Measurements from ENCODE around the gene PCDHGB6.
"Not testable (repeated sequence)": the region's sequence is repeated elsewhere in the genome, so short reads cannot be mapped to it uniquely, and the experiment has no call there.

PCDHGB6 gene

GRCh38 chr5:141407790-141408505 is at the start of gene PCDHGB6:
TSS of gene PCDHGB6 (plus strand) at chr5:141408021. CDS start at chr5:141408203, 182 bp downstream.
- DNase-seq (ENCODE audit: low read depth in 2 of 2), result not testable (repeated sequence)

GRCh38 chr5:141359790-141360426 is 47.9 kb upstream of the PCDHGB6 start, which contains the start of gene PCDHGB2:
TSS of gene PCDHGB2 (plus strand) at chr5:141359994. CDS start at chr5:141360136, 142 bp downstream.
- DNase-seq (ENCODE audit: low read depth in 2 of 2), result no peak

GRCh38 chr5:141360685-141361084 is 47.1 kb upstream of the PCDHGB6 start:
- DNase-seq (ENCODE audit: low read depth in 2 of 2), result no peak

- no peak for DNase-seq (ENCODE audit: low read depth in 2 of 2)
Observed at GRCh38 chr5:141362719-141363118, 45.1 kb upstream of the PCDHGB6 start.

- DNase-seq (ENCODE audit: low read depth in 2 of 2), result no peak
Observed at GRCh38 chr5:141363952-141364660, 43.7 kb upstream of the PCDHGB6 start, which contains the start of gene PCDHGA5. TSS of gene PCDHGA5 (plus strand) at chr5:141364162. CDS start at chr5:141364331, 169 bp downstream.

- no peak for DNase-seq (ENCODE audit: low read depth in 2 of 2)
Observed at GRCh38 chr5:141366016-141366896, 41.6 kb upstream of the PCDHGB6 start.

GRCh38 chr5:141369994-141370848 is 37.6 kb upstream of the PCDHGB6 start, which contains the start of gene PCDHGB3:
TSS of gene PCDHGB3 (plus strand) at chr5:141370242. CDS start at chr5:141370395, 153 bp downstream.
- DNase-seq (ENCODE audit: low read depth in 2 of 2), result peak in 1 of 2 experiments; percentile 42

GRCh38 chr5:141371572-141372475 is 36.0 kb upstream of the PCDHGB6 start:
- DNase-seq (ENCODE audit: low read depth in 2 of 2), result no peak

GRCh38 chr5:141373673-141374317 is 34.0 kb upstream of the PCDHGB6 start, which contains the start of gene PCDHGA6:
TSS of gene PCDHGA6 (plus strand) at chr5:141373891. CDS start at chr5:141374084, 193 bp downstream.
- DNase-seq (ENCODE audit: low read depth in 2 of 2), result no peak

GRCh38 chr5:141374627-141375026 is 33.2 kb upstream of the PCDHGB6 start:
- no peak for DNase-seq (ENCODE audit: low read depth in 2 of 2)

- not testable (repeated sequence) for DNase-seq (ENCODE audit: low read depth in 2 of 2)
Observed at GRCh38 chr5:141375444-141376155, 32.2 kb upstream of the PCDHGB6 start.

GRCh38 chr5:141382469-141383294 is 25.1 kb upstream of the PCDHGB6 start, which contains the start of gene PCDHGA7:
TSS of gene PCDHGA7 (plus strand) at chr5:141382742. CDS start at chr5:141382900, 158 bp downstream.
- DNase-seq (ENCODE audit: low read depth in 2 of 2), result no peak

- no peak for DNase-seq (ENCODE audit: low read depth in 2 of 2)
Observed at GRCh38 chr5:141383345-141383744, 24.5 kb upstream of the PCDHGB6 start.

GRCh38 chr5:141384471-141385267 is 23.2 kb upstream of the PCDHGB6 start:
- DNase-seq (ENCODE audit: low read depth in 2 of 2), result no peak

GRCh38 chr5:141387557-141388311 is 20.1 kb upstream of the PCDHGB6 start, which contains the start of gene PCDHGB4:
TSS of gene PCDHGB4 (plus strand) at chr5:141387698. CDS start at chr5:141387885, 187 bp downstream.
- DNase-seq (ENCODE audit: low read depth in 2 of 2), result not testable (repeated sequence)
